Esophagus squamous epithelium (tissue), 5 donors: ENCODE measurements around the gene BTNL8. TPM values are rescaled to one million over a fixed set of nuclear protein-coding genes. Genes with fewer than 3 reads are reported as not detected.

ENCODE experiments used
- DNase-seq: peaks from one replicate; lab custom pipeline; 2025; lab: John Stamatoyannopoulos, UW
- H3K27ac ChIP-seq, 4 donors: fragments of 200-600 bp; sonication (generic); one replicate each; pipeline ENCODE4 v1.5.1; 2016 to 2019; ENCODE audit warnings: mild to moderate bottlenecking in 1 of 4
- H3K27me3 ChIP-seq, 4 donors: fragments of 200-600 bp; sonication (generic); 1 replicate in 3 of 4; 2 replicates in 1 of 4; pipeline versions ENCODE4 v1.5.1 to v1.6.0; 2017 to 2021; ENCODE audit warnings: antibody characterized with exemption in 1 of 4
- H3K36me3 ChIP-seq, 3 donors: fragments of 200-600 bp; sonication (generic); one replicate each; pipeline ENCODE4 v1.5.1; 2016 to 2019
- H3K4me1 ChIP-seq, 3 donors: fragments of 200-600 bp; sonication (generic); one replicate each; pipeline ENCODE4 v1.5.1; 2017 to 2019
- H3K4me3 ChIP-seq, 4 donors: fragments of 200-600 bp; sonication (generic); 1 replicate in 3 of 4; 2 replicates in 1 of 4; pipeline ENCODE4 v1.5.1; 2016 to 2019; ENCODE audit warnings: mild to moderate bottlenecking in 2 of 4, moderate library complexity in 1 of 4
- H3K9me3 ChIP-seq, 3 donors: fragments of 200-600 bp; sonication (generic); one replicate each; pipeline ENCODE4 v1.5.1; 2016 to 2019
- CTCF ChIP-seq, 6 experiments: fragments of 450-650 bp in 4 of 6; fragments of 200-600 bp in 2 of 6; sonication (generic) in 2 of 6; IDR thresholded peaks; one replicate each; pipeline ENCODE4 v1.5.1; 2016 to 2019; ENCODE audit warnings: antibody characterized with exemption in 6 of 6, mild to moderate bottlenecking in 4 of 6, moderate library complexity in 4 of 6
- POLR2A ChIP-seq, 4 donors: fragments of 450-650 bp; IDR thresholded peaks; one replicate each; pipeline ENCODE4 v1.6.1; 2017; ENCODE audit warnings: antibody characterized with exemption in 4 of 4, mild to moderate bottlenecking in 4 of 4, moderate library complexity in 3 of 4
- WGBS, 2 donors: methylation state at CpG; one replicate each; pipeline ENCODE4 v1.1.5; 2018; 5-methylcytosine and 5-hydroxymethylcytosine counted together
- intact Hi-C: fragments of 100-400 bp; cut with DNase I; formaldehyde crosslinking; loops from one replicate; pipeline ENCODE4 v1.15.0; 2022
- total RNA-seq, 4 donors: library from RNA; depleted of rRNA; stranded (reverse); fragments of >200 nt; gene quantifications; one replicate each; pipeline ENCODE4 v1.1.0, GENCODE V29; 2016
- donor health status: DM: yes; HTN: yes; CAD: no.

Gene BTNL8
- total RNA-seq, 4 donors from 2014 or later, result 0.19 TPM; not detected in 3

- WGBS, 2 donors, result 78 to 80% methylated on average over 13 of the region's 13 CpGs
- H3K27ac ChIP-seq, result no peak overlapping the region
- no peak overlapping the region for H3K4me3 ChIP-seq
- peaks cover 0 to 10% (median 0%) of the 10 kb centered on the region in 3 donors for H3K4me1 ChIP-seq
- H3K36me3 ChIP-seq, result peaks cover 23 to 83% (median 29%) of the 10 kb centered on the region in 3 donors
- peaks cover 0 to 31% (median 29%) of the 10 kb centered on the region in 3 donors for H3K9me3 ChIP-seq
- no peak for TF ChIP-seq CTCF (IDR thresholded peaks at IDR 0.05)
- no peak for TF ChIP-seq POLR2A (IDR thresholded peaks at IDR 0.05)
- no peaks in the 10 kb centered on the region for H3K27me3 ChIP-seq
- DNase-seq, result no peak
- intact Hi-C loops, result no loop called here
Measured at GRCh38 chr5:180853121-180853847, 45.7 kb upstream of the BTNL8 start.

- H3K4me3 ChIP-seq, result no peak overlapping the region
- H3K27ac ChIP-seq, result no peak overlapping the region
- DNase-seq, result no peak
- H3K9me3 ChIP-seq, result peaks cover 0 to 27% (median 24%) of the 10 kb centered on the region in 3 donors
- peaks cover 23 to 85% (median 28%) of the 10 kb centered on the region in 3 donors for H3K36me3 ChIP-seq
- H3K27me3 ChIP-seq, result no peaks in the 10 kb centered on the region
- no peak for TF ChIP-seq POLR2A (IDR thresholded peaks at IDR 0.05)
- no peak for TF ChIP-seq CTCF (IDR thresholded peaks at IDR 0.05)
- intact Hi-C loops, result no loop called here
- H3K4me1 ChIP-seq, result peaks cover 0 to 13% (median 0%) of the 10 kb centered on the region in 3 donors
- WGBS, 2 donors, result 87 to 100% methylated on average over 1 of the region's 1 CpG
Measured at GRCh38 chr5:180853848-180854176, 45.1 kb upstream of the BTNL8 start.

- H3K27ac ChIP-seq, result no peak overlapping the region
- H3K4me3 ChIP-seq, result no peak overlapping the region
- peaks cover 0 to 28% (median 11%) of the 10 kb centered on the region in 3 donors for H3K4me1 ChIP-seq
- intact Hi-C loops, result no loop called here
- H3K27me3 ChIP-seq, result no peaks in the 10 kb centered on the region
- no peaks in the 10 kb centered on the region for H3K9me3 ChIP-seq
- peaks cover 0 to 47% (median 8%) of the 10 kb centered on the region in 3 donors for H3K36me3 ChIP-seq
- 96 to 97% methylated on average over 6 of the region's 6 CpGs for WGBS, 2 donors
- TF ChIP-seq CTCF (IDR thresholded peaks at IDR 0.05) (no peak), POLR2A (IDR thresholded peaks at IDR 0.05) (no peak)
- no peak for DNase-seq
Measured at GRCh38 chr5:180858586-180858985, 40.4 kb upstream of the BTNL8 start.

GRCh38 chr5:180860273-180860886, 38.6 kb upstream of the BTNL8 start:
- 0 to 1% methylated on average over 11 to 16 of the region's 18 CpGs for WGBS, 2 donors
- no peaks in the 10 kb centered on the region for H3K27me3 ChIP-seq
- peak overlapping the region; percentile 85 to 96 (median 95) for H3K4me3 ChIP-seq
- H3K4me1 ChIP-seq, result peaks cover 0 to 28% (median 11%) of the 10 kb centered on the region in 3 donors
- intact Hi-C loops, result loop anchor here (5.0 kb wide), 1 partner anchor 78 kb away; no protein-coding TSS in a partner anchor
- no peaks in the 10 kb centered on the region for H3K9me3 ChIP-seq
- H3K27ac ChIP-seq, result peak overlapping the region; percentile 94 to 97 (median 96)
- TF ChIP-seq CTCF (IDR thresholded peaks at IDR 0.05) (peak in 2 of 6 experiments; percentile 3 to 20), POLR2A (IDR thresholded peaks at IDR 0.05) (no peak)
- peaks cover 0 to 31% (median 6%) of the 10 kb centered on the region in 3 donors for H3K36me3 ChIP-seq
- DNase-seq, result no peak
